CD14-positive monocyte (primary cell): ENCODE results near the gene CACNA1C. TPM values are rescaled to one million over a fixed set of nuclear protein-coding genes. Genes with fewer than 3 reads are reported as not detected.
A peak's percentile ranks its signal among the peaks of the same experiment; 100 is the strongest.

Source experiments
- DNase-seq, 3 donors: peaks; one replicate each; pipeline ENCODE4 v3.0.0-alpha.2; 2011 to 2022
- H2AFZ ChIP-seq: 2 replicates; pipeline ENCODE4 v1.6.0; 2012; ENCODE audit warnings: mild to moderate bottlenecking, low read depth, low read length, inconsistent platforms; ENCODE audit not compliant: insufficient read depth, poor library complexity, severe bottlenecking
- H3K27ac ChIP-seq, 2 donors: 1 replicate in 1 of 2; 2 replicates in 1 of 2; pipeline ENCODE4 v1.5.1; 2012 to 2013; ENCODE audit warnings: low read length in 2 of 2, control low read depth in 1 of 2, inconsistent platforms in 1 of 2, low read depth in 1 of 2, mild to moderate bottlenecking in 1 of 2
- H3K27me3 ChIP-seq, 2 donors: one replicate each; pipeline versions ENCODE4 v1.6.0 to v1.6.1; 2011 to 2013; ENCODE audit warnings: low read length in 2 of 2; ENCODE audit not compliant: control insufficient read depth in 2 of 2, insufficient read depth in 2 of 2
- H3K36me3 ChIP-seq, 2 donors: replicated peaks in 1 of 2; 1 replicate in 1 of 2; 2 replicates in 1 of 2; pipeline versions ENCODE4 v1.5.1 to v1.6.1; 2012 to 2013; ENCODE audit warnings: low read length in 2 of 2, control low read depth in 1 of 2, inconsistent platforms in 1 of 2, mild to moderate bottlenecking in 1 of 2; ENCODE audit not compliant: insufficient read depth in 2 of 2, control insufficient read depth in 1 of 2
- H3K4me1 ChIP-seq, 2 donors: 1 replicate in 1 of 2; 2 replicates in 1 of 2; pipeline versions ENCODE4 v1.5.1 to v1.6.1; 2012 to 2013; ENCODE audit warnings: low read length in 2 of 2, control low read depth in 1 of 2, inconsistent platforms in 1 of 2, mild to moderate bottlenecking in 1 of 2, moderate library complexity in 1 of 2; ENCODE audit not compliant: insufficient read depth in 2 of 2, control insufficient read depth in 1 of 2
- H3K4me2 ChIP-seq: replicated peaks from 2 replicates; pipeline ENCODE3; 2012; ENCODE audit warnings: low read length, moderate library complexity, mild to moderate bottlenecking; ENCODE audit not compliant: poor library complexity, severe bottlenecking; ENCODE audit errors: extremely low read depth
- H3K4me3 ChIP-seq, 3 experiments: fragments of 200-600 bp in 1 of 3; sonication (generic) in 1 of 3; replicated peaks in 1 of 3; 1 replicate in 2 of 3; 2 replicates in 1 of 3; pipeline ENCODE4 v1.5.1; 2011 to 2013; ENCODE audit warnings: low read length in 3 of 3, mild to moderate bottlenecking in 3 of 3, control low read depth in 2 of 3, low read depth in 2 of 3, inconsistent platforms in 1 of 3, moderate library complexity in 1 of 3
- H3K79me2 ChIP-seq: 2 replicates; pipeline ENCODE4 v1.6.0; 2012; ENCODE audit warnings: mild to moderate bottlenecking, control low read depth, inconsistent platforms, low read length, moderate library complexity; ENCODE audit not compliant: insufficient read depth
- H3K9ac ChIP-seq: 2 replicates; pipeline ENCODE4 v1.6.0; 2017; ENCODE audit warnings: low read length, mild to moderate bottlenecking; ENCODE audit not compliant: insufficient read depth, poor library complexity, severe bottlenecking
- H3K9me3 ChIP-seq, 2 donors: replicated peaks in 1 of 2; 1 replicate in 1 of 2; 2 replicates in 1 of 2; pipeline versions ENCODE4 v1.5.1 to v1.6.1; 2012 to 2013; ENCODE audit warnings: low read length in 2 of 2, control low read depth in 1 of 2; ENCODE audit not compliant: control insufficient read depth in 1 of 2, insufficient read depth in 1 of 2
- H4K20me1 ChIP-seq: 2 replicates; pipeline ENCODE4 v1.6.0; 2012; ENCODE audit warnings: mild to moderate bottlenecking, low read length, control low read depth, moderate library complexity; ENCODE audit not compliant: insufficient read depth
- H3K27ac Mint-ChIP-seq, 7 donors: one replicate each; pipeline ENCODE4 v1.8.0; 2020; ENCODE audit warnings: mild to moderate bottlenecking in 7 of 7, mixed read lengths in 7 of 7, moderate library complexity in 6 of 7, inconsistent platforms in 2 of 7
- H3K27me3 Mint-ChIP-seq, 3 donors: one replicate each; pipeline ENCODE4 v1.8.0; 2021 to 2022; ENCODE audit warnings: low read depth in 3 of 3, mild to moderate bottlenecking in 3 of 3, mixed read lengths in 3 of 3, moderate library complexity in 3 of 3, inconsistent platforms in 1 of 3
- H3K36me3 Mint-ChIP-seq, 2 donors: one replicate each; pipeline ENCODE4 v1.8.0; 2020; ENCODE audit warnings: mixed read lengths in 2 of 2, inconsistent platforms in 1 of 2, mild to moderate bottlenecking in 1 of 2
- H3K4me1 Mint-ChIP-seq: one replicate; pipeline ENCODE4 v1.8.0; 2020; ENCODE audit warnings: mild to moderate bottlenecking, mixed read lengths
- H3K4me3 Mint-ChIP-seq, 2 donors: one replicate each; pipeline ENCODE4 v1.8.0; 2020; ENCODE audit warnings: mild to moderate bottlenecking in 2 of 2, mixed read lengths in 2 of 2, moderate library complexity in 1 of 2
- H3K9me3 Mint-ChIP-seq, 7 donors: one replicate each; pipeline ENCODE4 v1.8.0; 2020 to 2022; ENCODE audit warnings: mixed read lengths in 7 of 7, mild to moderate bottlenecking in 6 of 7, moderate library complexity in 6 of 7, inconsistent platforms in 2 of 7
- CTCF ChIP-seq: fragments of 200-600 bp; IDR thresholded peaks from one replicate; pipeline ENCODE4 v1.8.0; 2022; ENCODE audit warnings: antibody characterized with exemption, mild to moderate bottlenecking
- WGBS: methylation state at CpG from one replicate; pipeline ENCODE4 v1.1.5; 2013; ENCODE audit warnings: missing lambda C conversion rate; ENCODE audit not compliant: insufficient coverage; 5-methylcytosine and 5-hydroxymethylcytosine counted together
- intact Hi-C, 2 donors: fragments of 100-400 bp; cut with micrococcal nuclease; formaldehyde crosslinking; loops; one replicate each; pipeline versions ENCODE4 v1.15.0 to v1.15.1; 2023
- polyA plus RNA-seq, 3 donors: library from polyadenylated mRNA; depleted of rRNA in 1 of 3; unstranded in 2 of 3; stranded (reverse) in 1 of 3; fragments of 300-500 nt in 2 of 3; fragments of >200 nt in 1 of 3; fragmentation: Illumina TruSeq in 2 of 3; gene quantifications; 1 replicate in 2 of 3; 2 replicates in 1 of 3; pipeline ENCODE4 v1.2.3, GENCODE V29; 2012 to 2021

Gene CACNA1C
- polyA plus RNA-seq, 3 donors, result not detected

DNA sequence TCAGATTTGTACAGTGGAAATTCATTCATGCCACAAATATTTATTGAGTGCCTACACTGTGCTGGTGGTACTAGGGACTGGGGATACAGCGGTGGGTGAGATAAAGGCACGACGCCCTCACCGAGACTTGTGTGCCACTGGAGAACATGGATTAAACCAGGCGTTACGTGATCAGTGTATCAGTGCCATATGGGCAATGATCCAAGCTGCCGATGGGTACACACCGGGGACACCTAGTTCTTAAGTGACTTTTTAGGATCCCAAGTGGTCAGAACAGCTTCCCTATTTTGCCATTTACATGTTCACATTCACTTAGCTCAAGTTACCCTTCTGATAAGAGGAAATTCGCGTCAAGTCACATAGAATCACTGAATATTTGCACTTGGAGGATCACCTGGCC, 236.7 kb downstream of the CACNA1C start:
- H3K4me1 Mint-ChIP-seq, result peaks cover 79% of the 10 kb centered on the region
- no peak for TF ChIP-seq CTCF
- no peaks in the 10 kb centered on the region for H4K20me1 ChIP-seq
- H3K27me3 Mint-ChIP-seq, result peaks cover 0 to 1% (median 0%) of the 10 kb centered on the region in 3 donors
- H3K27ac Mint-ChIP-seq, result peak overlapping the region in 6 of 7 donors; percentile 59 to 77 (median 66)
- H3K36me3 ChIP-seq, result no peaks in the 10 kb centered on the region
- no peak overlapping the region for H3K27ac ChIP-seq
- H2AFZ ChIP-seq, result no peak overlapping the region
- H3K4me2 ChIP-seq, result no peak overlapping the region
- 79% methylated on average over 8 of the region's 10 CpGs for WGBS
- intact Hi-C loops, result loop anchor here (5.0 kb wide), 2 partner anchors 33 to 68 kb away; no protein-coding TSS in a partner anchor
- no peaks in the 10 kb centered on the region for H3K27me3 ChIP-seq
- H3K4me3 Mint-ChIP-seq, result peak overlapping the region in 1 of 2 donors; percentile 26
- no peak overlapping the region for H3K9ac ChIP-seq
- no peaks in the 10 kb centered on the region for H3K36me3 Mint-ChIP-seq
- peaks cover 61 to 72% of the 10 kb centered on the region in 2 donors for H3K4me1 ChIP-seq
- H3K79me2 ChIP-seq, result no peaks in the 10 kb centered on the region
- H3K9me3 Mint-ChIP-seq, result peaks cover 0 to 4% (median 0%) of the 10 kb centered on the region in 7 donors
- H3K9me3 ChIP-seq, result no peaks in the 10 kb centered on the region
- no peak overlapping the region for H3K4me3 ChIP-seq
- DNase-seq, result peak in 2 of 3 donors; percentile 31 to 41

DNA sequence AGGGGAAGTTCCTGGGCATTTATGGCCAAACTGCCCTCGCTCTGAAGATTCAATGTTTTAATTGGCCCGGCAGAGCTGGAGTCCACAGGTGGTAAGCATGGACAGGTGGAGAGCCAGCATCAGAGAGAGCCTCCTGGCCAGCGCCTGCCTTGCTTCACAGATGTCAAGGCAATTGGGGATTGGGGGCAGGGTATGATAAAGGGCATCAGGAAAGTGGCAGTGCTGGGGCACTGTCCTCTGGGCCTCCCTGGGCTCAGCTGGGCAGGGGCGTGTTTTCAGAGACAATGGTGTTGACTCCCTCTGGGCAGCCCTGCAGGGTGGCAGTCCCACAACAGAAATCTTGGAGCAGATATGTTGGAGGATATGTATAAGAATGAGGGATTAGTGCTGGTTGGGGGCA, 237.3 kb downstream of the CACNA1C start:
- Mint-ChIP-seq H3K4me3 (no peak overlapping the region), H3K9me3 (peaks cover 0 to 4% (median 0%) of the 10 kb centered on the region in 7 donors), H3K27ac (peak overlapping the region in 6 of 7 donors; percentile 21 to 75 (median 60)), H3K27me3 (peaks cover 0 to 1% (median under 1%) of the 10 kb centered on the region in 3 donors), H3K36me3 (no peaks in the 10 kb centered on the region), H3K4me1 (peaks cover 79% of the 10 kb centered on the region)
- Histone ChIP-seq H3K79me2 (no peaks in the 10 kb centered on the region), H4K20me1 (no peaks in the 10 kb centered on the region), H3K36me3 (no peaks in the 10 kb centered on the region), H3K9ac (no peak overlapping the region), H2AFZ (no peak overlapping the region), H3K4me2 (no peak overlapping the region), H3K27ac (peak overlapping the region in 1 of 2 donors; percentile 19), H3K27me3 (no peaks in the 10 kb centered on the region), H3K4me1 (peaks cover 61 to 72% of the 10 kb centered on the region in 2 donors), H3K9me3 (no peaks in the 10 kb centered on the region), H3K4me3 (no peak overlapping the region)
- no peak for TF ChIP-seq CTCF
- no peak for DNase-seq
- intact Hi-C loops, result no loop called here
- WGBS, result 100% methylated on average over 4 of the region's 4 CpGs
